ENCODE data around the gene NFU1. TPM values are rescaled to one million over a fixed set of nuclear protein-coding genes. Genes with fewer than 3 reads are reported as not detected.

The NFU1 gene
- total and polyA plus RNA-seq, 2 experiments from 2014 or later = 39.9 to 102 TPM

- TF ChIP-seq REST (IDR thresholded peaks at IDR 0.05; ENCODE audit: unreplicated experiment) (no peak), ETS1 (IDR thresholded peaks at IDR 0.05) (no peak), CREB1 (CRISPR knock-in tag; IDR thresholded peaks at IDR 0.05; ENCODE audit: low read depth) (no peak), EZH2 (IDR thresholded peaks at IDR 0.05; ENCODE audit: low read depth, unreplicated experiment) (no peak), EZH2phosphoT487 (IDR thresholded peaks at IDR 0.05; ENCODE audit: unreplicated experiment) (no peak), STAT1 (IDR thresholded peaks at IDR 0.05; ENCODE audit: unreplicated experiment) (no peak), ZNF114 (CRISPR knock-in tag; IDR thresholded peaks at IDR 0.05) (no peak)
- H3K79me2 ChIP-seq (replicated peaks; ENCODE audit: insufficient read depth) = no peaks in the 10 kb centered on the region
- no peaks in the 10 kb centered on the region for H3K27me3 Mint-ChIP-seq (ENCODE audit: insufficient read depth, low read depth, poor library complexity)
- H3K4me2 ChIP-seq = no peak overlapping the region
- peaks cover 24% of the 10 kb centered on the region; the same call in 2 of the 3 replicates for H3K36me3 Mint-ChIP-seq (ENCODE audit: low read depth)
- no peak overlapping the region for H3K27ac ChIP-seq (ENCODE audit: low read depth)
- H3K9me2 ChIP-seq (ENCODE audit: insufficient read depth) = no peaks in the 10 kb centered on the region
- H3K27me3 ChIP-seq (ENCODE audit: insufficient read depth) = no peaks in the 10 kb centered on the region
- H3K36me3 ChIP-seq (ENCODE audit: insufficient read depth) = no peaks in the 10 kb centered on the region
- DNase-seq (ENCODE audit: low spot score) = no peak
- no peaks in the 10 kb centered on the region for H3F3A ChIP-seq (replicated peaks; ENCODE audit: low read depth)
- no peak overlapping the region for H3K27ac Mint-ChIP-seq
- H3K4me3 ChIP-seq = no peak overlapping the region
- ATAC-seq = no peak
- no peaks in the 10 kb centered on the region for H3K4me1 ChIP-seq (ENCODE audit: insufficient read depth)
- H3K4me1 Mint-ChIP-seq = no peaks in the 10 kb centered on the region
- no peaks in the 10 kb centered on the region for H3K9me3 Mint-ChIP-seq
- H4K20me1 ChIP-seq (replicated peaks; ENCODE audit: insufficient read depth) = no peaks in the 10 kb centered on the region
- H2AFZ ChIP-seq = no peak overlapping the region
- H3K4me3 Mint-ChIP-seq = no peak overlapping the region
These were observed 12.8 kb downstream of the NFU1 start for GRCh38 chr2:69424419-69424818.

- no peaks in the 10 kb centered on the region for H4K20me1 ChIP-seq (replicated peaks; ENCODE audit: insufficient read depth)
- no peaks in the 10 kb centered on the region for H3K79me2 ChIP-seq (replicated peaks; ENCODE audit: insufficient read depth)
- H3K4me1 ChIP-seq (ENCODE audit: insufficient read depth) = no peaks in the 10 kb centered on the region
- no peak overlapping the region for H3K27ac ChIP-seq (ENCODE audit: low read depth)
- Mint-ChIP-seq H3K4me3 (no peak overlapping the region), H3K9me3 (no peaks in the 10 kb centered on the region), H3K27ac (no peak overlapping the region; the same call in 1 of the 2 replicates), H3K36me3 (ENCODE audit: low read depth) (peaks cover 26% of the 10 kb centered on the region; the same call in 2 of the 3 replicates), H3K27me3 (ENCODE audit: insufficient read depth, low read depth, poor library complexity) (no peaks in the 10 kb centered on the region), H3K4me1 (no peaks in the 10 kb centered on the region)
- no peaks in the 10 kb centered on the region for H3K9me2 ChIP-seq (ENCODE audit: insufficient read depth)
- no peaks in the 10 kb centered on the region for H3F3A ChIP-seq (replicated peaks; ENCODE audit: low read depth)
- ATAC-seq (no peak), DNase-seq (ENCODE audit: low spot score) (no peak)
- no peak overlapping the region for H3K4me2 ChIP-seq
- 0 out of 2 replicates have a peak, but pooled peaks cover 4% of the 10 kb centered on the region for H3K36me3 ChIP-seq (ENCODE audit: insufficient read depth)
- H2AFZ ChIP-seq = no peak overlapping the region
- H3K4me3 ChIP-seq = no peak overlapping the region
- no peaks in the 10 kb centered on the region for H3K27me3 ChIP-seq (ENCODE audit: insufficient read depth)
- TF ChIP-seq STAT1 (IDR thresholded peaks at IDR 0.05; ENCODE audit: unreplicated experiment) (no peak), ZNF462 (CRISPR knock-in tag; IDR thresholded peaks at IDR 0.05) (no peak), EZH2phosphoT487 (IDR thresholded peaks at IDR 0.05; ENCODE audit: unreplicated experiment) (no peak), ZNF114 (CRISPR knock-in tag; IDR thresholded peaks at IDR 0.05) (no peak)
These were observed 15.0 kb downstream of the NFU1 start for GRCh38 chr2:69422198-69422597.

All from GM23338 (cell line).